Activated CD4-positive, alpha-beta T cell treated with anti-CD3 and anti-CD28 coated beads, Interleukin-2, amount 10 ng/mL, durations not matched to agents 7 days and 5 days (primary cell): ENCODE results near the gene SLC9B2. TPM values are rescaled to one million over a fixed set of nuclear protein-coding genes. Genes with fewer than 3 reads are reported as not detected.

Experiments
- CTCF ChIA-PET: fragments of 350-600 bp; sonication (Branson Sonifier 250); formaldehyde crosslinking; loops from one replicate; lab custom pipeline; 2021; ENCODE audit warnings: antibody characterized with exemption; lab: Charles Lee
- POLR2A ChIA-PET: fragments of 350-600 bp; sonication (Branson Sonifier 250); formaldehyde crosslinking; loops from one replicate; lab custom pipeline; 2021; ENCODE audit warnings: antibody characterized with exemption; lab: Charles Lee
- DNase-seq: peaks from one replicate; pipeline ENCODE4 v3.0.0-alpha.2; 2020
- H3K27ac Mint-ChIP-seq: one replicate; pipeline ENCODE4 v1.8.0; 2021; ENCODE audit warnings: mild to moderate bottlenecking, moderate library complexity, mixed read lengths
- H3K27me3 Mint-ChIP-seq: one replicate; pipeline ENCODE4 v1.8.0; 2021; ENCODE audit warnings: mixed read lengths
- H3K36me3 Mint-ChIP-seq: one replicate; pipeline ENCODE4 v1.8.0; 2021; ENCODE audit warnings: low read depth, mixed read lengths
- H3K4me1 Mint-ChIP-seq: one replicate; pipeline ENCODE4 v1.8.0; 2021; ENCODE audit warnings: mixed read lengths
- H3K4me3 Mint-ChIP-seq: one replicate; pipeline ENCODE4 v1.8.0; 2021; ENCODE audit warnings: mild to moderate bottlenecking, moderate library complexity, mixed read lengths
- H3K9me3 Mint-ChIP-seq: one replicate; pipeline ENCODE4 v1.8.0; 2021; ENCODE audit warnings: mixed read lengths
- total RNA-seq, 2 experiments: library from RNA; stranded (reverse); gene quantifications; one replicate each; pipeline ENCODE4 v1.2.3, GENCODE V29; 2021

Gene SLC9B2
- total RNA-seq: 10 to 100 TPM; 17.9 to 19.9 TPM

- Mint-ChIP-seq H3K4me1 (peaks cover 47% of the 10 kb centered on the region), H3K27me3 (no peaks in the 10 kb centered on the region), H3K4me3 (peak within 1 kb of the TSS; percentile 85), H3K9me3 (no peaks in the 10 kb centered on the region), H3K27ac (peak within 1 kb of the TSS; percentile 98), H3K36me3 (peaks cover 32% of the 10 kb centered on the region)
- no peak for DNase-seq
- POLR2A ChIA-PET: no interaction called here
- CTCF ChIA-PET: interaction anchor here (0.9 to 7.3 kb wide), 5 partner anchors 12 to 24 kb away, joined by 3 to 47 read pairs (median 4); no protein-coding TSS in a partner anchor
These were observed at the start of gene SLC9B2 for GRCh38 chr4:103076747-103077347. Gene SLC9B2 (minus strand): TSS chr4:103076761. CDS start chr4:103067550, 9,211 bp downstream.

DNA sequence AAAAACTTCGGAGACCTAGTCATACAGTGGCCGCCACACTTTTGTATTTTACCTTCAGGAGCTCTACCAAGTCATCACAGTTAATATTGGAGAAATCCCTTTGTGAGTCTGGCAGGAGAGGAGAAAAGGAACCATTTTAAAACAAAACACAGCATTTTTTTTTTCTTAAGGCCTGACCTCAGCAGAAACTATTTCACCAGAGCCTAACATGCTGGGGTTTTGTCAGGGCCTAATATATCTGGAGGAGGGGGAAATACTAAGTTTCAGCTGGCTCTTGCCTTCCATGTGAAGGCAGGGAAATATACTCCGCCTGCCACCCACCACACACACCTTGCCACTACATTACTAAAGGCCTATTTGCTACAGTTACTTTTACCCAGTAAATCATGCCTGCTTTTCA, 49.6 kb upstream of the SLC9B2 start:
- no peaks in the 10 kb centered on the region for H3K27me3 Mint-ChIP-seq
- peaks cover 68% of the 10 kb centered on the region for H3K36me3 Mint-ChIP-seq
- H3K27ac Mint-ChIP-seq: no peak overlapping the region
- no peak for DNase-seq
- POLR2A ChIA-PET: no interaction called here
- no peaks in the 10 kb centered on the region for H3K4me1 Mint-ChIP-seq
- CTCF ChIA-PET: no interaction called here
- H3K9me3 Mint-ChIP-seq: peaks cover 19% of the 10 kb centered on the region
- no peak overlapping the region for H3K4me3 Mint-ChIP-seq

- no peak overlapping the region for H3K4me3 Mint-ChIP-seq
- no peaks in the 10 kb centered on the region for H3K4me1 Mint-ChIP-seq
- H3K27me3 Mint-ChIP-seq: no peaks in the 10 kb centered on the region
- H3K36me3 Mint-ChIP-seq: peaks cover 58% of the 10 kb centered on the region
- no peak overlapping the region for H3K27ac Mint-ChIP-seq
- POLR2A ChIA-PET: no interaction called here
- H3K9me3 Mint-ChIP-seq: peaks cover 6% of the 10 kb centered on the region
- DNase-seq: no peak
- CTCF ChIA-PET: interaction anchor here (1.0 to 1.2 kb wide), 2 partner anchors 16 to 307 kb away, joined by 3 to 4 read pairs; no protein-coding TSS in a partner anchor
These were observed 46.6 kb upstream of the SLC9B2 start for GRCh38 chr4:103123114-103123513.

DNA sequence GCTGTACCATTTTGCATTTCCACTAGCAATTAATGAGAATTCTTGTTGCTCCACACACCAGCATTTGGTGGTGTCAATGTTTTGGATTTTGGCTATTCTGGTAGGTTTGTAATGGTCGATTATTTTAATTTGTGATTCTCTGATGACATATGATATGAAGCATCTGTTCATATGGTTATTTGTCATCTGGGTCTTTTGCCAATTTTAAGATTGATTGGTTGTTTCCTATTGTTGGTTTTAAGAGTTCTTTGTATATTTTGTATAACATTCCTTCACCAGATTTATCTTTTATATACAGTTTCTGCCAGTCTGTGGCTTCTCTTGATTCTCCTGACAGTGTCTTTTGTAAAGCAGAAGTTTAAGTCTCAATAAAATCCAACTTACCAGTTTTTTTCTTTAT, 41.6 kb upstream of the SLC9B2 start:
- no peaks in the 10 kb centered on the region for H3K27me3 Mint-ChIP-seq
- CTCF ChIA-PET: no interaction called here
- H3K27ac Mint-ChIP-seq: no peak overlapping the region
- no peak for DNase-seq
- no peaks in the 10 kb centered on the region for H3K4me1 Mint-ChIP-seq
- H3K36me3 Mint-ChIP-seq: peaks cover 39% of the 10 kb centered on the region
- POLR2A ChIA-PET: no interaction called here
- H3K9me3 Mint-ChIP-seq: no peaks in the 10 kb centered on the region
- no peak overlapping the region for H3K4me3 Mint-ChIP-seq

GRCh38 chr4:103111598-103111997, 35.0 kb upstream of the SLC9B2 start:
- Mint-ChIP-seq H3K27ac (no peak overlapping the region), H3K4me3 (no peak overlapping the region), H3K9me3 (no peaks in the 10 kb centered on the region), H3K4me1 (no peaks in the 10 kb centered on the region), H3K36me3 (peaks cover 43% of the 10 kb centered on the region), H3K27me3 (no peaks in the 10 kb centered on the region)
- ChIA-PET POLR2A (no interaction called here), CTCF (no interaction called here)
- DNase-seq: no peak

GRCh38 chr4:103108542-103108941, 32.0 kb upstream of the SLC9B2 start:
- POLR2A ChIA-PET: no interaction called here
- H3K27ac Mint-ChIP-seq: no peak overlapping the region
- H3K4me3 Mint-ChIP-seq: no peak overlapping the region
- peaks cover 4% of the 10 kb centered on the region for H3K4me1 Mint-ChIP-seq
- DNase-seq: no peak
- peaks cover 42% of the 10 kb centered on the region for H3K36me3 Mint-ChIP-seq
- CTCF ChIA-PET: interaction anchor here (1.4 kb wide), 1 partner anchor 9 kb away, joined by 4 read pairs; the partner anchor contains the start of gene BDH2
- no peaks in the 10 kb centered on the region for H3K9me3 Mint-ChIP-seq
- no peaks in the 10 kb centered on the region for H3K27me3 Mint-ChIP-seq

GRCh38 chr4:103105558-103106356, 29.2 kb upstream of the SLC9B2 start:
- Mint-ChIP-seq H3K27me3 (no peaks in the 10 kb centered on the region), H3K4me1 (peaks cover 4% of the 10 kb centered on the region), H3K9me3 (no peaks in the 10 kb centered on the region), H3K4me3 (no peak overlapping the region), H3K36me3 (peaks cover 35% of the 10 kb centered on the region), H3K27ac (no peak overlapping the region)
- CTCF ChIA-PET: interaction anchor here (1.5 kb wide), 1 partner anchor 17 kb away, joined by 4 read pairs; no protein-coding TSS in a partner anchor
- no peak for DNase-seq
- POLR2A ChIA-PET: no interaction called here

DNA sequence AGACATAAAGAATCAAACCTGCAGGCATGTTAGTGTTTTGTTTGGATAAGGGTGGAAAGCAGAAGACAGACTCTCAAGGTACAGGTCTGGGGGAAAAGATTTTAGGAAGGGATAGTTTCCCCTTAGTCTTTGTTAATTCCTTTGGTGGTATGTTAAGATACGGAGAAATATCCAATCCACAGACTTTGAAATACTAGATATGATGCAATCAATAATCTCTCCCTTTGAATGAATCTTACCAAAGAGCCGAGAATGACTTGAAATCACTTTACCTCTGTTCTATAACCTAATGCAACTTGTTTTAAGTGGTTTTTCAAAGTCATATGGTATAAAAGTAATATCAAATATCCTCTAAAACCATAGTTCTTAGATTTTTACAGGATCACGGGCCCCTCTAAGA, 28.3 kb upstream of the SLC9B2 start:
- ChIA-PET POLR2A (no interaction called here), CTCF (no interaction called here)
- H3K4me3 Mint-ChIP-seq: no peak overlapping the region
- H3K27ac Mint-ChIP-seq: no peak overlapping the region
- H3K9me3 Mint-ChIP-seq: no peaks in the 10 kb centered on the region
- no peak for DNase-seq
- H3K4me1 Mint-ChIP-seq: peaks cover 4% of the 10 kb centered on the region
- H3K27me3 Mint-ChIP-seq: no peaks in the 10 kb centered on the region
- H3K36me3 Mint-ChIP-seq: peaks cover 28% of the 10 kb centered on the region

DNA sequence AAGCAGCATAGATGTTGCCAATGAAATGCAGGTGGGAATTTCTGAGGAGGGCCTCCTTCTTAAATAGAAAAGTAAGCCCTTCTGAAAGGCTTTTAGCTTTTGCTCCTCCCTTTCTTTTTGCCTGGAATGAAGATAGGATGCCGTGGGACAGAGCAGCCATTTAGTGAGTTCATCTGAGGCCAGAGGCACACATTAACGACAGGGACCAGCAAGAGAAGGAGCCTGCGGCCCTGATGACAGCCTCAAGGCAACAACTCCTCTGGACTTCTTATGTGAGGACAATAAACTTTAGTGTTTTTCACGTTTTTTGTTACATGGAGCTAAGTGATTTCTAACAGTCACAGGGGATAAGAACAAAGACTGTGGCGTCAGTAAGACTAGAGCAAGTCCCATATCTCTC, 24.1 kb upstream of the SLC9B2 start:
- peaks cover 18% of the 10 kb centered on the region for H3K4me1 Mint-ChIP-seq
- ChIA-PET CTCF (interaction anchor here (1.0 to 3.8 kb wide), 4 partner anchors 10 to 93 kb away, joined by 3 to 24 read pairs (median 10); no protein-coding TSS in a partner anchor), POLR2A (interaction anchor here (0.7 kb wide), 1 partner anchor 94 kb away, joined by 3 read pairs; no protein-coding TSS in a partner anchor)
- DNase-seq: no peak
- no peak overlapping the region for H3K4me3 Mint-ChIP-seq
- H3K27me3 Mint-ChIP-seq: no peaks in the 10 kb centered on the region
- no peaks in the 10 kb centered on the region for H3K9me3 Mint-ChIP-seq
- peaks cover 8% of the 10 kb centered on the region for H3K36me3 Mint-ChIP-seq
- H3K27ac Mint-ChIP-seq: no peak overlapping the region

- peak; percentile 77 for DNase-seq
- Mint-ChIP-seq H3K4me1 (peaks cover 18% of the 10 kb centered on the region), H3K27ac (peak within 1 kb of the TSS; percentile 89), H3K27me3 (no peaks in the 10 kb centered on the region), H3K4me3 (peak within 1 kb of the TSS; percentile 85), H3K9me3 (no peaks in the 10 kb centered on the region), H3K36me3 (peaks cover 6% of the 10 kb centered on the region)
- POLR2A ChIA-PET: no interaction called here
- CTCF ChIA-PET: interaction anchor here (0.6 to 3.8 kb wide), 12 partner anchors 9 to 1483 kb away, joined by 3 to 24 read pairs (median 4); no protein-coding TSS in a partner anchor
These were observed 23.3 kb upstream of the SLC9B2 start, which contains the start of gene BDH2 for GRCh38 chr4:103099691-103100392. Gene BDH2 (minus strand): TSS chr4:103099834. CDS start chr4:103096254, 3,580 bp downstream.

DNA sequence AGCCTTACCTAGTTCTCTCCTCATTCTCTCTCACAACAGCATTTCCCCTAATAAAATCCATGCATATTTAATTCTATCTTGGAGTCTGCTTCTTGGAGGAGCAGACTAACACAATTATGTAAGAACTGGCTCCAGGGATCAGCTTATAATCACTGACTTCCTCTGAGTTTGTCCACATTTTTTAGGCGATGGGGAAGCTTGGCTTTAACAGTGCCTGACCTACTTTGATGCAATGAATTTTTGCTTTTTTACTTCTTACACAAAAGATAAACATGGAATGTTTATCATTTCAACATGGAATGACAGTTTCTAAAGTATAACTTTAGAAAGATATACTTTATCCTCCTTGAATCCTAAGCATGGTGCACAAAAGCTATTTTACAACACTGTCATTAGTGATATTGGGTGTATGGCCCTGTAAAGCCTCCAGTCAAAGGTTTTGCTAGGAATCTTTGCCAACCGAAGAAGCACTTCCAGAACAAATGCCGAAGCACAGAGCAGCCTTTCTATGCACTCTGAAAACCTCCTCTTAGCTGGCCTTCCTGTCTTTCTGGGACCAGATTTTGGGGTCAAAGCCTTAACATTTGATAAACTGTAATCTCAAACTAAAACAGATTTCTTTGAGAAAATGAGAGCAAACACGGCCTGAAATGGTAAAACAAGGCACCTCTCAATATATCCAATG, 22.3 kb upstream of the SLC9B2 start:
- H3K4me3 Mint-ChIP-seq: peak overlapping the region; percentile 85
- H3K4me1 Mint-ChIP-seq: peaks cover 18% of the 10 kb centered on the region
- ChIA-PET CTCF (interaction anchor here (0.6 to 3.8 kb wide), 10 partner anchors 8 to 98 kb away, joined by 3 to 24 read pairs (median 4); no protein-coding TSS in a partner anchor), POLR2A (no interaction called here)
- no peak for DNase-seq
- H3K27me3 Mint-ChIP-seq: no peaks in the 10 kb centered on the region
- no peaks in the 10 kb centered on the region for H3K9me3 Mint-ChIP-seq
- peak overlapping the region; percentile 89 for H3K27ac Mint-ChIP-seq
- H3K36me3 Mint-ChIP-seq: peaks cover 4% of the 10 kb centered on the region

GRCh38 chr4:103098341-103098740, 21.8 kb upstream of the SLC9B2 start:
- peaks cover 18% of the 10 kb centered on the region for H3K4me1 Mint-ChIP-seq
- no peaks in the 10 kb centered on the region for H3K9me3 Mint-ChIP-seq
- ChIA-PET POLR2A (no interaction called here), CTCF (interaction anchor here (1.3 to 3.8 kb wide), 3 partner anchors 8 to 61 kb away, joined by 3 to 24 read pairs (median 3); no protein-coding TSS in a partner anchor)
- H3K27me3 Mint-ChIP-seq: no peaks in the 10 kb centered on the region
- DNase-seq: no peak
- no peak overlapping the region for H3K4me3 Mint-ChIP-seq
- H3K36me3 Mint-ChIP-seq: peaks cover 4% of the 10 kb centered on the region
- H3K27ac Mint-ChIP-seq: no peak overlapping the region
